ENCODE measurements around the gene FASN. TPM values are rescaled to one million over a fixed set of nuclear protein-coding genes. Genes with fewer than 3 reads are reported as not detected.

Gene FASN
- polyA plus RNA-seq, 1 of the 3 experiments (the other 2 are of a cell fraction): 55.1 TPM

DNA sequence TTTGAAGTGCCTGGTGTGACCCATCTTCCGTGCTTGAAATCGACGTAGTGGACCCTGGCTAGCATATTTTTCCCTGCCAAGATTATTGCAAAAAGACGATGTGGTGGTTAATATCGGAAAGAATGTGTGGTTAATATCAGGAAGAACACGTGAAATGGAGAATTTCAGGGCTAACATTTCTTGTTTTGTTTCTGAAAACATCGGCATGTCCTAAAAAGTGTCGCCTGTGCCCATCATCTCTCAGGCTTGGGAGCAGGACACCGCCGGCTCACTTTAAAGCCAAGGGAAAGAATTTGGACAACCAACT, 60.2 kb downstream of the FASN start:
- Histone ChIP-seq H3K4me2 (peak overlapping the region; percentile 99), H3K9me2 (no peaks in the 10 kb centered on the region), H3K79me2 (ENCODE audit: insufficient read depth) (no peaks in the 10 kb centered on the region), H3K4me1 (ENCODE audit: control insufficient read depth in 1 of 2, insufficient read depth in 2 of 2, low read depth in 1 of 2, low read length in 1 of 2) (peaks cover 7 to 21% of the 10 kb centered on the region in 2 experiments), H3K9me3 (no peaks in the 10 kb centered on the region), H3F3A (replicated peaks; ENCODE audit: insufficient read depth) (peaks cover 14% of the 10 kb centered on the region), H3K36me3 (replicated peaks in 1 of 2; ENCODE audit: control insufficient read depth in 1 of 2, insufficient read depth in 2 of 2, low read length in 1 of 2) (peaks cover 3 to 8% of the 10 kb centered on the region in 2 experiments), H3K27me3 (ENCODE audit: insufficient read depth) (no peaks in the 10 kb centered on the region), H3K4me3 (ENCODE audit: low read depth in 2 of 2, low read length in 1 of 2) (peak overlapping the region; percentile 72 to 87), H3K9ac (no peak overlapping the region), H3K27ac (ENCODE audit: low read depth in 2 of 2, low read length in 1 of 2) (peak overlapping the region; percentile 56 to 74; a peak in 3 of 4 replicates), H4K20me1 (ENCODE audit: insufficient read depth) (no peaks in the 10 kb centered on the region), H2AFZ (ENCODE audit: low read depth) (peak overlapping the region; percentile 67; the same call in 1 of the 2 replicates)
- POLR2A ChIA-PET: interaction anchor here (0.5 to 1.4 kb wide), 13 partner anchors 9 to 155 kb away, joined by 3 to 13 read pairs (median 5); partner anchors contain the start of genes CENPX, DUS1L, FASN and LRRC45
- no peak for DNase-seq
- WGBS (ENCODE audit: low lambda C conversion rate): 12% methylated on average over 10 of the region's 10 CpGs
- TF ChIP-seq TAF1 (IDR thresholded peaks at IDR 0.05; ENCODE audit: borderline replicate concordance, low read depth, low read length): 0 out of 2 replicates have a peak, but pooled peaks have one; percentile 4
- no peak for TF ChIP-seq NFIC (IDR thresholded peaks at IDR 0.05; ENCODE audit: borderline replicate concordance)
- peak; percentile 26; the same call in 1 of the 2 replicates for TF ChIP-seq RCOR1 (IDR thresholded peaks at IDR 0.05; ENCODE audit: low read length)
- CTCF ChIA-PET: interaction anchor here (0.6 to 35.7 kb wide), 36 partner anchors 8 to 226 kb away, joined by 3 to 1216 read pairs (median 4); partner anchors contain the start of genes CENPX, DUS1L, GPS1 and LRRC45

DNA sequence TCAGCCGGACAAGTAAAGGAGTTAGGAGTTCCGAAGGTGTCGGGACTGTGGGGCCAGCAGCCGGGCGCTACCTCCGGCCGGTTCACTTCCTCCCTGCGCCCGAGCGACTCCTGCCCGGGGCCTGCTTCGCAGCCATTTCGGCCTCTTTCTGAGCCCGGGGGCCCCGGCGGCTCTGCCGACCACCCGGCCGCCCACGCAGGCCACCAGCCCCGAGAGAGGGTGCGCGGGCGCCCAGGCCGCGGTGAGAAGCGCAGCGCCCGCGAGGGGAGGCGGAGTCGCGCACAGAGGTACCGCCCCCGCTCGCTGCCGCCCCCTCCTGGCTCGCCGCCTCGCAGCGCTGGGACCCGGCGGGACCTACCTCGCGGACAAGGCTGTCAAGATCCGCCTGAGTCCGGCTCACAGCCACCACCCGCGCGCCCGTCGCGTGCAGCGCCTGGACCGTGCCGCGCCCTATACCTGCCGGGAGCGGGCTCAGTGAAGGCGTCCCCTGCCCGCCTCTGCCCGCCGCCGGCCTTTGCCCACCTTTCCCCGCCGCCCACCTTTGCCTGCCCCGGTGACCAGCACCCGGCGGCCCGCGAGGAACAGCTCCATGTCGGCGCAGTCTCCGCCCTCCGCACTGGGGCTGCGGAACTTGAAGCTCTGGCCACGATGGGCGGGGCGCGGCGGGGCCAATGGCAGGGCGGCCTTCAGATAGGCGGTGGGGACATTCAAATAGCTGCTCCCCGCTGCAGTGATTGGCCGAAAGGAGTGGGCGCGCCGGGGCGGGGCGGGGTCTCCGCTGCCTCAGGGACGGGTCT, 60.7 kb downstream of the FASN start, which contains the start of gene DCXR:
Gene DCXR, minus strand, starts transcription at position 606 of the 797 bp plus-strand sequence. Its CDS starts 15 bp downstream, at position 591.
- CTCF ChIA-PET: interaction anchor here (0.6 to 35.7 kb wide), 43 partner anchors 8 to 227 kb away, joined by 3 to 1216 read pairs (median 4); partner anchors contain the start of genes CENPX, DUS1L, FASN and GPS1
- peaks cover 5 to 8% of the 10 kb centered on the region in 2 experiments for H3K36me3 ChIP-seq (replicated peaks in 1 of 2; ENCODE audit: control insufficient read depth in 1 of 2, insufficient read depth in 2 of 2, low read length in 1 of 2)
- H3K4me1 ChIP-seq (ENCODE audit: control insufficient read depth in 1 of 2, insufficient read depth in 2 of 2, low read depth in 1 of 2, low read length in 1 of 2): peaks cover 7 to 27% of the 10 kb centered on the region in 2 experiments
- H4K20me1 ChIP-seq (ENCODE audit: insufficient read depth): no peaks in the 10 kb centered on the region
- H3K27ac ChIP-seq (ENCODE audit: low read depth in 2 of 2, low read length in 1 of 2): peak within 1 kb of the TSS; percentile 74 to 92
- whole genome bisulfite sequencing (ENCODE audit: low lambda C conversion rate): 5% methylated on average over 34 of the region's 92 CpGs
- H3K9me2 ChIP-seq: no peaks in the 10 kb centered on the region
- H3K9ac ChIP-seq: peak within 1 kb of the TSS; percentile 66
- peaks cover 14% of the 10 kb centered on the region for H3F3A ChIP-seq (replicated peaks; ENCODE audit: insufficient read depth)
- DNase-seq: peak; percentile 100
- H2AFZ ChIP-seq (ENCODE audit: low read depth): peak within 1 kb of the TSS; percentile 93
- no peaks in the 10 kb centered on the region for H3K27me3 ChIP-seq (ENCODE audit: insufficient read depth)
- POLR2A ChIA-PET: interaction anchor here (0.5 to 1.4 kb wide), 14 partner anchors 9 to 155 kb away, joined by 3 to 13 read pairs (median 4); partner anchors contain the start of genes CENPX, DUS1L, FASN and LRRC45
- H3K9me3 ChIP-seq: no peaks in the 10 kb centered on the region
- no peaks in the 10 kb centered on the region for H3K79me2 ChIP-seq (ENCODE audit: insufficient read depth)
- peak within 1 kb of the TSS; percentile 99 for H3K4me2 ChIP-seq
- H3K4me3 ChIP-seq (ENCODE audit: low read depth in 2 of 2, low read length in 1 of 2): peak within 1 kb of the TSS; percentile 72 to 87
- TF ChIP-seq, protein P1, sequence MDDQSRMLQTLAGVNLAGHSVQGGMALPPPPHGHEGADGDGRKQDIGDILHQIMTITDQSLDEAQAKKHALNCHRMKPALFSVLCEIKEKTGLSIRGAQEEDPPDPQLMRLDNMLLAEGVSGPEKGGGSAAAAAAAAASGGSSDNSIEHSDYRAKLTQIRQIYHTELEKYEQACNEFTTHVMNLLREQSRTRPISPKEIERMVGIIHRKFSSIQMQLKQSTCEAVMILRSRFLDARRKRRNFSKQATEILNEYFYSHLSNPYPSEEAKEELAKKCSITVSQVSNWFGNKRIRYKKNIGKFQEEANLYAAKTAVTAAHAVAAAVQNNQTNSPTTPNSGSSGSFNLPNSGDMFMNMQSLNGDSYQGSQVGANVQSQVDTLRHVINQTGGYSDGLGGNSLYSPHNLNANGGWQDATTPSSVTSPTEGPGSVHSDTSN (IDR thresholded peaks at IDR 0.05): peak; percentile 84
- TF ChIP-seq TEAD4 (IDR thresholded peaks at IDR 0.05; ENCODE audit: borderline replicate concordance, insufficient read depth) (no peak), ELF1 (IDR thresholded peaks at IDR 0.05) (peak; percentile 6; the same call in 1 of the 2 replicates), POLR2AphosphoS5 (IDR thresholded peaks at IDR 0.05; ENCODE audit: low read depth, low read length) (peak; percentile 82), NFIC (IDR thresholded peaks at IDR 0.05; ENCODE audit: borderline replicate concordance) (no peak), SIN3A (IDR thresholded peaks at IDR 0.05; ENCODE audit: borderline replicate concordance, low read depth, low read length) (peak; percentile 78; the same call in 1 of the 2 replicates), JUND (IDR thresholded peaks at IDR 0.05) (no peak), YY1 (IDR thresholded peaks at IDR 0.05; ENCODE audit: low read depth) (peak; percentile 65; the same call in 1 of the 2 replicates), TAF1 (IDR thresholded peaks at IDR 0.05; ENCODE audit: borderline replicate concordance, low read depth, low read length) (peak; percentile 14; the same call in 1 of the 2 replicates), GATA2 (CRISPR knock-in tag; IDR thresholded peaks at IDR 0.05) (no peak), CHD2 (IDR thresholded peaks at IDR 0.05; ENCODE audit: low read length, partially characterized antibody) (peak; percentile 21), SMC3 (IDR thresholded peaks at IDR 0.05; ENCODE audit: low read depth, low read length) (peak; percentile 58), NRF1 (IDR thresholded peaks at IDR 0.05; ENCODE audit: low read depth, low read length) (peak; percentile 72)
- TF ChIP-seq, protein P2, sequence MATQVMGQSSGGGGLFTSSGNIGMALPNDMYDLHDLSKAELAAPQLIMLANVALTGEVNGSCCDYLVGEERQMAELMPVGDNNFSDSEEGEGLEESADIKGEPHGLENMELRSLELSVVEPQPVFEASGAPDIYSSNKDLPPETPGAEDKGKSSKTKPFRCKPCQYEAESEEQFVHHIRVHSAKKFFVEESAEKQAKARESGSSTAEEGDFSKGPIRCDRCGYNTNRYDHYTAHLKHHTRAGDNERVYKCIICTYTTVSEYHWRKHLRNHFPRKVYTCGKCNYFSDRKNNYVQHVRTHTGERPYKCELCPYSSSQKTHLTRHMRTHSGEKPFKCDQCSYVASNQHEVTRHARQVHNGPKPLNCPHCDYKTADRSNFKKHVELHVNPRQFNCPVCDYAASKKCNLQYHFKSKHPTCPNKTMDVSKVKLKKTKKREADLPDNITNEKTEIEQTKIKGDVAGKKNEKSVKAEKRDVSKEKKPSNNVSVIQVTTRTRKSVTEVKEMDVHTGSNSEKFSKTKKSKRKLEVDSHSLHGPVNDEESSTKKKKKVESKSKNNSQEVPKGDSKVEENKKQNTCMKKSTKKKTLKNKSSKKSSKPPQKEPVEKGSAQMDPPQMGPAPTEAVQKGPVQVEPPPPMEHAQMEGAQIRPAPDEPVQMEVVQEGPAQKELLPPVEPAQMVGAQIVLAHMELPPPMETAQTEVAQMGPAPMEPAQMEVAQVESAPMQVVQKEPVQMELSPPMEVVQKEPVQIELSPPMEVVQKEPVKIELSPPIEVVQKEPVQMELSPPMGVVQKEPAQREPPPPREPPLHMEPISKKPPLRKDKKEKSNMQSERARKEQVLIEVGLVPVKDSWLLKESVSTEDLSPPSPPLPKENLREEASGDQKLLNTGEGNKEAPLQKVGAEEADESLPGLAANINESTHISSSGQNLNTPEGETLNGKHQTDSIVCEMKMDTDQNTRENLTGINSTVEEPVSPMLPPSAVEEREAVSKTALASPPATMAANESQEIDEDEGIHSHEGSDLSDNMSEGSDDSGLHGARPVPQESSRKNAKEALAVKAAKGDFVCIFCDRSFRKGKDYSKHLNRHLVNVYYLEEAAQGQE (IDR thresholded peaks at IDR 0.05; ENCODE audit: low read depth, low read length): 0 out of 2 replicates have a peak, but pooled peaks have one; percentile 2
- TF ChIP-seq, protein P3, sequence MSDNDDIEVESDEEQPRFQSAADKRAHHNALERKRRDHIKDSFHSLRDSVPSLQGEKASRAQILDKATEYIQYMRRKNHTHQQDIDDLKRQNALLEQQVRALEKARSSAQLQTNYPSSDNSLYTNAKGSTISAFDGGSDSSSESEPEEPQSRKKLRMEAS (IDR thresholded peaks at IDR 0.05; ENCODE audit: low read depth): peak; percentile 73
- TF ChIP-seq, protein P4, sequence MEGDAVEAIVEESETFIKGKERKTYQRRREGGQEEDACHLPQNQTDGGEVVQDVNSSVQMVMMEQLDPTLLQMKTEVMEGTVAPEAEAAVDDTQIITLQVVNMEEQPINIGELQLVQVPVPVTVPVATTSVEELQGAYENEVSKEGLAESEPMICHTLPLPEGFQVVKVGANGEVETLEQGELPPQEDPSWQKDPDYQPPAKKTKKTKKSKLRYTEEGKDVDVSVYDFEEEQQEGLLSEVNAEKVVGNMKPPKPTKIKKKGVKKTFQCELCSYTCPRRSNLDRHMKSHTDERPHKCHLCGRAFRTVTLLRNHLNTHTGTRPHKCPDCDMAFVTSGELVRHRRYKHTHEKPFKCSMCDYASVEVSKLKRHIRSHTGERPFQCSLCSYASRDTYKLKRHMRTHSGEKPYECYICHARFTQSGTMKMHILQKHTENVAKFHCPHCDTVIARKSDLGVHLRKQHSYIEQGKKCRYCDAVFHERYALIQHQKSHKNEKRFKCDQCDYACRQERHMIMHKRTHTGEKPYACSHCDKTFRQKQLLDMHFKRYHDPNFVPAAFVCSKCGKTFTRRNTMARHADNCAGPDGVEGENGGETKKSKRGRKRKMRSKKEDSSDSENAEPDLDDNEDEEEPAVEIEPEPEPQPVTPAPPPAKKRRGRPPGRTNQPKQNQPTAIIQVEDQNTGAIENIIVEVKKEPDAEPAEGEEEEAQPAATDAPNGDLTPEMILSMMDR (IDR thresholded peaks at IDR 0.05): peak; percentile 84
